SK-N-SH (cell line): ENCODE data around the gene TRAF2. TPM values are rescaled to one million over a fixed set of nuclear protein-coding genes. Genes with fewer than 3 reads are reported as not detected.

Experiments used
- CTCF ChIA-PET: fragments of 300-600, 350-600 bp; formaldehyde crosslinking; extraction: SDS; loops from one replicate; lab custom pipeline; 2021; lab: Yijun Ruan, JAX
- POLR2A ChIA-PET: fragments of 350-600 bp; sonication (Branson Sonifier 250); formaldehyde crosslinking; extraction: SDS; loops from one replicate; lab custom pipeline; 2020; ENCODE audit warnings: antibody characterized with exemption, inconsistent platforms; lab: Yijun Ruan, JAX
- DNase-seq: peaks from one replicate; pipeline ENCODE4 v3.0.0; 2012
- H2AFZ ChIP-seq: fragments of 200-600 bp; sonication (generic); 2 replicates; pipeline ENCODE4 v1.8.1; 2016; ENCODE audit warnings: antibody characterized with exemption, mild to moderate bottlenecking, low read depth
- H3F3A ChIP-seq: fragments of 200-600 bp; sonication (generic); replicated peaks from 2 replicates; pipeline ENCODE3; 2016; ENCODE audit warnings: antibody characterized with exemption, mild to moderate bottlenecking; ENCODE audit not compliant: insufficient read depth
- H3K27ac ChIP-seq, 2 experiments: fragments of 200-500 bp in 1 of 2; fragments of 200-600 bp in 1 of 2; sonication (Bioruptor generic) in 1 of 2; sonication (generic), shearing (Covaris generic) in 1 of 2; 2 replicates each; pipeline versions ENCODE4 v1.5.1 to v1.6.1; 2014 to 2016; ENCODE audit warnings: low read depth in 2 of 2, inconsistent platforms in 1 of 2, low read length in 1 of 2, mild to moderate bottlenecking in 1 of 2, mixed read lengths in 1 of 2
- H3K27me3 ChIP-seq: fragments of 200-600 bp; sonication (generic), shearing (Covaris generic); 2 replicates; pipeline ENCODE4 v1.6.1; 2016; ENCODE audit warnings: mixed run types; ENCODE audit not compliant: insufficient read depth
- H3K36me3 ChIP-seq, 2 experiments: fragments of 200-500 bp in 1 of 2; fragments of 200-600 bp in 1 of 2; sonication (Bioruptor generic) in 1 of 2; sonication (generic) in 1 of 2; replicated peaks in 1 of 2; 2 replicates each; pipeline versions ENCODE3 to v1.5.1; 2014 to 2016; ENCODE audit warnings: low read length in 1 of 2, mild to moderate bottlenecking in 1 of 2; ENCODE audit not compliant: insufficient read depth in 2 of 2, control insufficient read depth in 1 of 2
- H3K4me1 ChIP-seq, 2 experiments: fragments of 200-500 bp in 1 of 2; fragments of 200-600 bp in 1 of 2; sonication (Bioruptor generic) in 1 of 2; sonication (generic), shearing (Covaris generic) in 1 of 2; 2 replicates each; pipeline versions ENCODE4 v1.5.1 to v1.6.1; 2014 to 2016; ENCODE audit warnings: low read depth in 1 of 2, low read length in 1 of 2, mixed run types in 1 of 2; ENCODE audit not compliant: insufficient read depth in 2 of 2, control insufficient read depth in 1 of 2
- H3K4me2 ChIP-seq: fragments of 200-600 bp; sonication (generic), shearing (Covaris generic); 2 replicates; pipeline ENCODE4 v1.6.1; 2017; ENCODE audit warnings: mixed run types
- H3K4me3 ChIP-seq, 2 experiments: fragments of 200-500 bp in 1 of 2; fragments of 200-600 bp in 1 of 2; sonication (Bioruptor generic) in 1 of 2; sonication (generic), shearing (Covaris generic) in 1 of 2; 2 replicates each; pipeline versions ENCODE4 v1.5.1 to v1.8.1; 2014 to 2016; ENCODE audit warnings: low read depth in 2 of 2, inconsistent platforms in 1 of 2, low read length in 1 of 2, mild to moderate bottlenecking in 1 of 2, mixed read lengths in 1 of 2, moderate library complexity in 1 of 2
- H3K79me2 ChIP-seq: fragments of 200-600 bp; sonication (generic); 2 replicates; pipeline ENCODE4 v1.8.1; 2017; ENCODE audit warnings: mild to moderate bottlenecking; ENCODE audit not compliant: insufficient read depth
- H3K9ac ChIP-seq: fragments of 200-600 bp; sonication (generic); 2 replicates; pipeline ENCODE4 v1.6.1; 2017; ENCODE audit warnings: mixed run types
- H3K9me2 ChIP-seq: fragments of 200-600 bp; sonication (generic); 2 replicates; pipeline ENCODE4 v1.6.1; 2017; ENCODE audit warnings: mixed run types
- H3K9me3 ChIP-seq: fragments of 200-600 bp; sonication (generic); 2 replicates; pipeline ENCODE4 v1.6.1; 2017; ENCODE audit warnings: mixed run types, mild to moderate bottlenecking, moderate library complexity
- H4K20me1 ChIP-seq: fragments of 200-600 bp; sonication (generic); 2 replicates; pipeline ENCODE4 v1.6.1; 2017; ENCODE audit warnings: mild to moderate bottlenecking, mixed run types; ENCODE audit not compliant: insufficient read depth
- CHD2 ChIP-seq: fragments of 150-350 bp; IDR thresholded peaks from 2 replicates; pipeline ENCODE4 v1.6.1; 2018; ENCODE audit warnings: low read length; ENCODE audit not compliant: partially characterized antibody
- EP300 ChIP-seq, 2 experiments: IDR thresholded peaks; 2 replicates each; pipeline versions ENCODE4 v1.4.0 to v1.6.1; 2012; ENCODE audit warnings: borderline replicate concordance in 1 of 2, low read depth in 1 of 2, low read length in 1 of 2
- EZH2phosphoT487 ChIP-seq: fragments of 200-600 bp; sonication (generic); IDR thresholded peaks from 2 replicates; pipeline ENCODE4 v1.6.1; 2017; ENCODE audit warnings: low read depth, mixed run types, mild to moderate bottlenecking, antibody characterized with exemption, moderate library complexity, borderline replicate concordance
- FOSL2 ChIP-seq: IDR thresholded peaks from 2 replicates; pipeline ENCODE4 v1.4.0; 2012; ENCODE audit warnings: low read depth, mild to moderate bottlenecking, moderate library complexity, borderline replicate concordance
- FOXJ3 ChIP-seq: sonication (generic); formaldehyde crosslinking; IDR thresholded peaks from 2 replicates; pipeline ENCODE4 v1.5.1; 2020; ENCODE audit warnings: mild to moderate bottlenecking, missing genetic modification reagents
- GABPA ChIP-seq: IDR thresholded peaks from 2 replicates; pipeline ENCODE4 v1.4.0; 2012; ENCODE audit warnings: low read depth, mild to moderate bottlenecking
- JUND ChIP-seq: IDR thresholded peaks from 2 replicates; pipeline ENCODE4 v1.4.0; 2012
- NFIC ChIP-seq: IDR thresholded peaks from 2 replicates; pipeline ENCODE4 v1.4.0; 2012; ENCODE audit warnings: borderline replicate concordance
- NRF1 ChIP-seq: IDR thresholded peaks from 2 replicates; pipeline ENCODE4 v1.6.1; 2012; ENCODE audit warnings: low read depth, mild to moderate bottlenecking, low read length
- RAD21 ChIP-seq: IDR thresholded peaks from 2 replicates; pipeline ENCODE4 v1.6.1; 2012; ENCODE audit warnings: mild to moderate bottlenecking, low read length
- RFX5 ChIP-seq: IDR thresholded peaks from 2 replicates; pipeline ENCODE4 v1.6.1; 2012; ENCODE audit warnings: mild to moderate bottlenecking, improper control_type of control experiment, low read length
- WGBS: methylation state at CpG from one replicate; pipeline ENCODE4 v1.1.6; 2017; ENCODE audit warnings: low lambda C conversion rate; 5-methylcytosine and 5-hydroxymethylcytosine counted together
- polyA plus RNA-seq, 3 experiments: library from polyadenylated mRNA; depleted of rRNA; stranded (reverse); fragments of >200 nt; gene quantifications; 2 replicates each; pipeline ENCODE4 v1.2.3, GENCODE V29; 2012
- TF ChIP-seq, protein P1 (sequence below): fragments of 200-600 bp; sonication (generic); IDR thresholded peaks from 2 replicates; pipeline ENCODE4 v1.6.1; 2017; ENCODE audit warnings: antibody characterized with exemption, mild to moderate bottlenecking, moderate library complexity
- TF ChIP-seq, protein P2 (sequence below): fragments of 150-350 bp; IDR thresholded peaks from 2 replicates; pipeline ENCODE4 v1.6.1; 2016; ENCODE audit warnings: mild to moderate bottlenecking, low read depth, low read length
- TF ChIP-seq, protein P3 (sequence below): IDR thresholded peaks from 2 replicates; pipeline ENCODE4 v1.4.0; 2012; ENCODE audit warnings: low read depth
- TF ChIP-seq, protein P4 (sequence below): fragments of 150-350 bp; IDR thresholded peaks from 2 replicates; pipeline ENCODE4 v1.6.1; 2017; ENCODE audit warnings: antibody characterized with exemption, low read length, low read depth, borderline replicate concordance
- TF ChIP-seq, protein P5 (sequence below): IDR thresholded peaks from 2 replicates; pipeline ENCODE4 v1.4.0; 2012; ENCODE audit warnings: low read depth, borderline replicate concordance

The TRAF2 gene
- polyA plus RNA-seq, 1 of the 3 experiments (the other 2 are of a cell fraction): 15.4 TPM

DNA sequence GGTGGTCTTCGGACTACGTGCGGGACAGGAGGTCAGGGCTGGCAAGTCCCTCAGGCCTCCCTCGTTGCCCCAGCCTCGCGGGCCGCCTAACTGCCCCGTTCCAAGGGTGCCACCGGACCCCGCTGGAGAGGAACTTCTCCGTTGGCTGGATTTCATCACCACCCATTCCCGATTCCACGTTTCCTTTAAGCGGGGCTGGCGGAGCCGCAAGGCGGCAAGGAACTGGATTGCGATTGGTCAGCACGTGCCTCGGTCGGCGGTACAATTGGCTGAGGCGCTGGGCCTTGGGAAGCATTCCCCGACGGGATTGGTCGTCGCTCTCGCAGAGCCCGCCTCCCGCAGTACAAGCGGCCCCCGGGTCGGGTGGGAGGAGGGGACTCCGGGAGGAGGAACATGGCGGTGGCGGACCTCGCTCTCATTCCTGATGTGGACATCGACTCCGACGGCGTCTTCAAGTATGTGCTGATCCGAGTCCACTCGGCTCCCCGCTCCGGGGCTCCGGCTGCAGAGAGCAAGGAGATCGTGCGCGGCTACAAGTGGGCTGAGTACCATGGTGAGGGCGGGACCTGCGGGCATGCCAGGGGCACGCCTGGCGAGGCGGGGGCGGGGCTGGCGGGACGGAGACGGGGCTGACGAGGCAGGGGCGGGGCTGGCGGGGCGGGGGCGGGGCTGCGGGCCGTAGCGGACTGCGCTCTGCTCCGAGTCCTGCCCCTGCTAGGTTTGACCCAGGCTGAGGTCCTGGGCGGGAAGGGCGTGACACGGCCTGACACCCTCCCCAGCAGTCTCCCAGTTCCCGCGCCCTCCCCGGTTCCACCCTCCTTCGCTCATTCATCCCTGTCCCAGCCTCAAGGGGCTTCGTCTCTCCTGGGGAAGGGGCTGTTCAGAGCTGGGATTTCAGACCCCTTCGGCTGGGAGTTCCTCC, 37.0 kb upstream of the TRAF2 start, which contains the start of gene PHPT1 (continued):
- TF ChIP-seq, protein P1, sequence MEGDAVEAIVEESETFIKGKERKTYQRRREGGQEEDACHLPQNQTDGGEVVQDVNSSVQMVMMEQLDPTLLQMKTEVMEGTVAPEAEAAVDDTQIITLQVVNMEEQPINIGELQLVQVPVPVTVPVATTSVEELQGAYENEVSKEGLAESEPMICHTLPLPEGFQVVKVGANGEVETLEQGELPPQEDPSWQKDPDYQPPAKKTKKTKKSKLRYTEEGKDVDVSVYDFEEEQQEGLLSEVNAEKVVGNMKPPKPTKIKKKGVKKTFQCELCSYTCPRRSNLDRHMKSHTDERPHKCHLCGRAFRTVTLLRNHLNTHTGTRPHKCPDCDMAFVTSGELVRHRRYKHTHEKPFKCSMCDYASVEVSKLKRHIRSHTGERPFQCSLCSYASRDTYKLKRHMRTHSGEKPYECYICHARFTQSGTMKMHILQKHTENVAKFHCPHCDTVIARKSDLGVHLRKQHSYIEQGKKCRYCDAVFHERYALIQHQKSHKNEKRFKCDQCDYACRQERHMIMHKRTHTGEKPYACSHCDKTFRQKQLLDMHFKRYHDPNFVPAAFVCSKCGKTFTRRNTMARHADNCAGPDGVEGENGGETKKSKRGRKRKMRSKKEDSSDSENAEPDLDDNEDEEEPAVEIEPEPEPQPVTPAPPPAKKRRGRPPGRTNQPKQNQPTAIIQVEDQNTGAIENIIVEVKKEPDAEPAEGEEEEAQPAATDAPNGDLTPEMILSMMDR: no peak
- TF ChIP-seq FOSL2 (no peak), CHD2 (peak; percentile 94), JUND (no peak; the same call in 1 of the 2 replicates)

DNA sequence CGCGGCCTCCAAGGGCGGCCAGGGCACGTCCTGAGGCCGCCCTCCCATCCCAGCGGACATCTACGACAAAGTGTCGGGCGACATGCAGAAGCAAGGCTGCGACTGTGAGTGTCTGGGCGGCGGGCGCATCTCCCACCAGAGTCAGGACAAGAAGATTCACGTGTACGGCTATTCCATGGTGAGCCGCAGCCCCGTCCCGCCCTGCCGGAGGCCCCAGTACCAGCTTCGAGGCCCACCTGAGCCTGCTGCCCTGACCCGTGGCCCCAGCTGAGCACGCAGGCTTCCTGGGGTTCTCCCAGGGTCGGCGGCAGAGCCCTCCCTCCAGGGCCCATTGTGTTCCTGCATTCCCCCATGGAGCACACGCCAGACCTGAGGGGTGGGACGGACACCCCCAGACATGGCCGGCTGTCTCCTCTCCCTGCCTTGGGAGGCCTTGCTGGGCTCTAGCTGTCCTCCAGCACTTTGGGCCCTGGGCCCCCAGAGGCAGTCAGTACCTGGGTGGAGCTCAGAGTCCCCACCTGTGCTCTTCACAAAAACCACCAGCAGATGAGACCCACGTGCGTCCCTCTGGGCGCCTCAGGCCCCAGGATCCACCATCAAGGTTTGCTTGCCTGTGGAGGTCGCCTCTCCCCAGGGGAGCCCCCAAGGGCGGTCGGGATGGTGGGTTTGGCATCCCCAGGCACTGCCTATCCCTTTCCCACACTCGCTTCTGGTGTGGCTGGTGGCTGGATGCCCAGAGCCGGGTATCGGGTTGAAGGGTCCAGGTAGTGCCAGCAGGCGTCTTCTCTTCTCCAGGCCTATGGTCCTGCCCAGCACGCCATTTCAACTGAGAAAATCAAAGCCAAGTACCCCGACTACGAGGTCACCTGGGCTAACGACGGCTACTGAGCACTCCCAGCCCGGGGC, 36.1 kb upstream of the TRAF2 start:
- Histone ChIP-seq H3K9me2 (no peaks in the 10 kb centered on the region), H3K9ac (peak overlapping the region; percentile 84), H3K27ac (peak overlapping the region; percentile 72 to 84; a peak in 3 of 4 replicates), H3K79me2 (peaks cover 23% of the 10 kb centered on the region; the same call in 1 of the 2 replicates), H3K36me3 (peaks cover 0 to 13% of the 10 kb centered on the region in 2 experiments), H3K4me3 (peak overlapping the region; percentile 89 to 97), H2AFZ (no peak overlapping the region), H3K4me2 (peak overlapping the region; percentile 96), H3K9me3 (no peaks in the 10 kb centered on the region), H3K27me3 (no peaks in the 10 kb centered on the region), H4K20me1 (no peaks in the 10 kb centered on the region; the same call in 1 of the 2 replicates), H3K4me1 (peaks cover 4 to 13% of the 10 kb centered on the region in 2 experiments; a peak in 2 of 4 replicates), H3F3A (no peaks in the 10 kb centered on the region)
- no peak for DNase-seq
- POLR2A ChIA-PET: interaction anchor here (1.2 kb wide), 1 partner anchor 16 kb away, joined by 3 read pairs; the partner anchor contains the start of gene EDF1
- TF ChIP-seq, protein P2, sequence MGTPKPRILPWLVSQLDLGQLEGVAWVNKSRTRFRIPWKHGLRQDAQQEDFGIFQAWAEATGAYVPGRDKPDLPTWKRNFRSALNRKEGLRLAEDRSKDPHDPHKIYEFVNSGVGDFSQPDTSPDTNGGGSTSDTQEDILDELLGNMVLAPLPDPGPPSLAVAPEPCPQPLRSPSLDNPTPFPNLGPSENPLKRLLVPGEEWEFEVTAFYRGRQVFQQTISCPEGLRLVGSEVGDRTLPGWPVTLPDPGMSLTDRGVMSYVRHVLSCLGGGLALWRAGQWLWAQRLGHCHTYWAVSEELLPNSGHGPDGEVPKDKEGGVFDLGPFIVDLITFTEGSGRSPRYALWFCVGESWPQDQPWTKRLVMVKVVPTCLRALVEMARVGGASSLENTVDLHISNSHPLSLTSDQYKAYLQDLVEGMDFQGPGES: no peak
- TF ChIP-seq EP300 (IDR thresholded peaks at IDR 0.05; ENCODE audit: borderline replicate concordance in 1 of 2, low read depth in 1 of 2, low read length in 1 of 2): no peak
- TF ChIP-seq GABPA: no peak
- no peak for TF ChIP-seq JUND
- TF ChIP-seq RFX5: no peak
- no peak for TF ChIP-seq FOXJ3
- TF ChIP-seq, protein P3, sequence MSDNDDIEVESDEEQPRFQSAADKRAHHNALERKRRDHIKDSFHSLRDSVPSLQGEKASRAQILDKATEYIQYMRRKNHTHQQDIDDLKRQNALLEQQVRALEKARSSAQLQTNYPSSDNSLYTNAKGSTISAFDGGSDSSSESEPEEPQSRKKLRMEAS: no peak
- no peak for TF ChIP-seq NRF1
- no peak for TF ChIP-seq RAD21
- TF ChIP-seq NFIC: no peak
- TF ChIP-seq EZH2phosphoT487: no peak
- TF ChIP-seq, protein P4, sequence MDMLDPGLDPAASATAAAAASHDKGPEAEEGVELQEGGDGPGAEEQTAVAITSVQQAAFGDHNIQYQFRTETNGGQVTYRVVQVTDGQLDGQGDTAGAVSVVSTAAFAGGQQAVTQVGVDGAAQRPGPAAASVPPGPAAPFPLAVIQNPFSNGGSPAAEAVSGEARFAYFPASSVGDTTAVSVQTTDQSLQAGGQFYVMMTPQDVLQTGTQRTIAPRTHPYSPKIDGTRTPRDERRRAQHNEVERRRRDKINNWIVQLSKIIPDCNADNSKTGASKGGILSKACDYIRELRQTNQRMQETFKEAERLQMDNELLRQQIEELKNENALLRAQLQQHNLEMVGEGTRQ: no peak
- TF ChIP-seq, protein P5, sequence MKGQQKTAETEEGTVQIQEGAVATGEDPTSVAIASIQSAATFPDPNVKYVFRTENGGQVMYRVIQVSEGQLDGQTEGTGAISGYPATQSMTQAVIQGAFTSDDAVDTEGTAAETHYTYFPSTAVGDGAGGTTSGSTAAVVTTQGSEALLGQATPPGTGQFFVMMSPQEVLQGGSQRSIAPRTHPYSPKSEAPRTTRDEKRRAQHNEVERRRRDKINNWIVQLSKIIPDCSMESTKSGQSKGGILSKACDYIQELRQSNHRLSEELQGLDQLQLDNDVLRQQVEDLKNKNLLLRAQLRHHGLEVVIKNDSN: no peak
- TF ChIP-seq FOSL2: no peak
- 47% methylated on average over 32 of the region's 43 CpGs for WGBS
- CTCF ChIA-PET: interaction anchor here (1.5 kb wide), 1 partner anchor 10 kb away, joined by 7 read pairs; no protein-coding TSS in a partner anchor
